H9 (cell line): ENCODE data around the gene VPS33A. TPM values are rescaled to one million over a fixed set of nuclear protein-coding genes. Genes with fewer than 3 reads are reported as not detected.

Source experiments
- DNase-seq: peaks from one replicate; pipeline ENCODE4 v3.0.0-alpha.2; 2017
- H2AFZ ChIP-seq: one replicate; pipeline ENCODE4 v1.6.1; 2013; ENCODE audit warnings: mild to moderate bottlenecking, low read length, control low read depth, moderate library complexity
- H2AK5ac ChIP-seq: 2 replicates; pipeline ENCODE4 v1.6.1; 2013; ENCODE audit warnings: low read length, control low read depth, mixed read lengths; ENCODE audit not compliant: insufficient read length
- H2BK120ac ChIP-seq: one replicate; pipeline ENCODE4 v1.6.1; 2013; ENCODE audit warnings: low read depth, mild to moderate bottlenecking, low read length, control low read depth, inconsistent platforms; ENCODE audit not compliant: poor library complexity, severe bottlenecking
- H2BK12ac ChIP-seq: 2 replicates; pipeline ENCODE4 v1.6.1; 2013; ENCODE audit warnings: low read length, control low read depth, mixed read lengths, low read depth; ENCODE audit not compliant: insufficient read length
- H2BK15ac ChIP-seq: 2 replicates; pipeline ENCODE4 v1.6.1; 2013; ENCODE audit warnings: low read depth, low read length, control low read depth
- H2BK20ac ChIP-seq: one replicate; pipeline ENCODE4 v1.6.1; 2013; ENCODE audit warnings: low read depth, mild to moderate bottlenecking, low read length, control low read depth, inconsistent platforms; ENCODE audit not compliant: poor library complexity, severe bottlenecking
- H2BK5ac ChIP-seq: 2 replicates; pipeline ENCODE4 v1.6.1; 2013; ENCODE audit warnings: low read length, control low read depth, mixed read lengths; ENCODE audit not compliant: insufficient read length
- H3K14ac ChIP-seq: 2 replicates; pipeline ENCODE4 v1.6.1; 2013; ENCODE audit warnings: low read length, control low read depth; ENCODE audit not compliant: insufficient read depth
- H3K18ac ChIP-seq: 2 replicates; pipeline ENCODE4 v1.6.1; 2013; ENCODE audit warnings: low read depth, mild to moderate bottlenecking, mixed read lengths, low read length, control low read depth; ENCODE audit not compliant: insufficient read length
- H3K23ac ChIP-seq: 2 replicates; pipeline ENCODE4 v1.6.1; 2013; ENCODE audit warnings: low read length, control low read depth, mixed read lengths, low read depth; ENCODE audit not compliant: insufficient read length
- H3K23me2 ChIP-seq: 2 replicates; pipeline ENCODE4 v1.6.1; 2013; ENCODE audit warnings: low read depth, mild to moderate bottlenecking, mixed read lengths, low read length, control low read depth; ENCODE audit not compliant: insufficient read length, poor library complexity, severe bottlenecking
- H3K27ac ChIP-seq: 2 replicates; pipeline ENCODE4 v1.5.1; 2013; ENCODE audit warnings: low read length, control low read depth, mixed read lengths, low read depth; ENCODE audit not compliant: insufficient read length
- H3K27me3 ChIP-seq: 2 replicates; pipeline ENCODE4 v1.6.1; 2013; ENCODE audit warnings: low read length, control low read depth, inconsistent platforms; ENCODE audit not compliant: insufficient read depth
- H3K4ac ChIP-seq: 2 replicates; pipeline ENCODE4 v1.6.1; 2013; ENCODE audit warnings: low read depth, mild to moderate bottlenecking, control low read depth, inconsistent platforms, low read length, moderate library complexity
- H3K4me1 ChIP-seq: 2 replicates; pipeline ENCODE4 v1.6.1; 2013; ENCODE audit warnings: low read length, control low read depth, inconsistent platforms; ENCODE audit not compliant: insufficient read depth
- H3K4me2 ChIP-seq: 2 replicates; pipeline ENCODE4 v1.6.1; 2013; ENCODE audit warnings: low read length, control low read depth, mixed read lengths; ENCODE audit not compliant: insufficient read length, insufficient read depth
- H3K56ac ChIP-seq: 2 replicates; pipeline ENCODE4 v1.6.1; 2013; ENCODE audit warnings: low read depth, mild to moderate bottlenecking, mixed read lengths, low read length, control low read depth; ENCODE audit not compliant: insufficient read length
- H3K79me1 ChIP-seq: 2 replicates; pipeline ENCODE4 v1.6.1; 2013; ENCODE audit warnings: low read depth, mild to moderate bottlenecking, moderate library complexity, low read length, control low read depth, inconsistent platforms; ENCODE audit not compliant: insufficient read depth, poor library complexity, severe bottlenecking
- H3K79me2 ChIP-seq: 2 replicates; pipeline ENCODE4 v1.6.1; 2013; ENCODE audit warnings: low read length, control low read depth, inconsistent platforms; ENCODE audit not compliant: insufficient read depth
- H3K9ac ChIP-seq: 2 replicates; pipeline ENCODE4 v1.6.1; 2013; ENCODE audit warnings: low read length, control low read depth, mixed read lengths; ENCODE audit not compliant: insufficient read length; ENCODE audit errors: extremely low read depth
- H3K9me3 ChIP-seq: one replicate; pipeline ENCODE4 v1.6.1; 2013; ENCODE audit warnings: low read depth, low read length, inconsistent platforms; ENCODE audit not compliant: control insufficient read depth
- H3T11ph ChIP-seq: one replicate; pipeline ENCODE4 v1.6.1; 2013; ENCODE audit warnings: mild to moderate bottlenecking, low read length, control low read depth, inconsistent platforms
- H4K20me1 ChIP-seq: one replicate; pipeline ENCODE4 v1.6.1; 2013; ENCODE audit not compliant: control insufficient read depth, insufficient read length, insufficient read depth
- H4K5ac ChIP-seq: 2 replicates; pipeline ENCODE4 v1.6.1; 2013; ENCODE audit warnings: low read depth, mild to moderate bottlenecking, mixed read lengths, low read length, control low read depth; ENCODE audit not compliant: insufficient read length
- H4K8ac ChIP-seq: replicated peaks from 2 replicates; pipeline ENCODE4 v1.6.1; 2013; ENCODE audit warnings: low read length, control low read depth, mixed read lengths, low read depth; ENCODE audit not compliant: insufficient read length
- H4K91ac ChIP-seq: 2 replicates; pipeline ENCODE4 v1.6.1; 2013; ENCODE audit warnings: low read depth, mild to moderate bottlenecking, moderate library complexity, mixed read lengths, low read length, control low read depth; ENCODE audit not compliant: insufficient read length
- H3K27ac Mint-ChIP-seq, 3 experiments: 2 replicates in 2 of 3; 3 replicates in 1 of 3; pipeline ENCODE4 v1.8.0; 2020 to 2021; ENCODE audit warnings: mixed read lengths in 3 of 3, mild to moderate bottlenecking in 1 of 3, moderate library complexity in 1 of 3
- H3K27me3 Mint-ChIP-seq: 2 replicates; pipeline ENCODE4 v1.8.0; 2021; ENCODE audit warnings: low read depth, mild to moderate bottlenecking, moderate library complexity, mixed read lengths
- H3K36me3 Mint-ChIP-seq, 3 experiments: 2 replicates in 2 of 3; 3 replicates in 1 of 3; pipeline ENCODE4 v1.8.0; 2020 to 2021; ENCODE audit warnings: low read depth in 3 of 3, mixed read lengths in 3 of 3; ENCODE audit not compliant: insufficient read depth in 1 of 3
- H3K4me1 Mint-ChIP-seq, 2 experiments: 2 replicates each; pipeline ENCODE4 v1.8.0; 2020; ENCODE audit warnings: mixed read lengths in 2 of 2
- H3K4me3 Mint-ChIP-seq, 2 experiments: 2 replicates in 1 of 2; 3 replicates in 1 of 2; pipeline ENCODE4 v1.8.0; 2020 to 2021; ENCODE audit warnings: mild to moderate bottlenecking in 2 of 2, mixed read lengths in 2 of 2, moderate library complexity in 1 of 2
- H3K9me3 Mint-ChIP-seq, 2 experiments: 2 replicates in 1 of 2; 3 replicates in 1 of 2; pipeline ENCODE4 v1.8.0; 2020; ENCODE audit warnings: mild to moderate bottlenecking in 2 of 2, mixed read lengths in 2 of 2, moderate library complexity in 1 of 2
- WGBS: extraction: QIAGEN DNeasy Blood & Tissue Kit; methylation state at CpG from one replicate; pipeline ENCODE4 v1.1.7; 2013; ENCODE audit warnings: missing lambda C conversion rate, low lambda C conversion rate, mixed read lengths; ENCODE audit not compliant: insufficient read length; ENCODE audit errors: extremely low coverage; 5-methylcytosine and 5-hydroxymethylcytosine counted together
- total RNA-seq: library from RNA; stranded (reverse); gene quantifications from 2 replicates; pipeline ENCODE4 v1.2.1, GENCODE V29; 2021
- TF ChIP-seq, protein P1 (sequence below): fragments of 200-600 bp; sonication (generic); conservative IDR thresholded peaks from 3 replicates; pipeline ENCODE4 v1.8.0; 2021; ENCODE audit warnings: antibody characterized with exemption, mild to moderate bottlenecking

VPS33A gene
- total RNA-seq, 1 experiment from 2014 or later = 45.9 TPM

DNA sequence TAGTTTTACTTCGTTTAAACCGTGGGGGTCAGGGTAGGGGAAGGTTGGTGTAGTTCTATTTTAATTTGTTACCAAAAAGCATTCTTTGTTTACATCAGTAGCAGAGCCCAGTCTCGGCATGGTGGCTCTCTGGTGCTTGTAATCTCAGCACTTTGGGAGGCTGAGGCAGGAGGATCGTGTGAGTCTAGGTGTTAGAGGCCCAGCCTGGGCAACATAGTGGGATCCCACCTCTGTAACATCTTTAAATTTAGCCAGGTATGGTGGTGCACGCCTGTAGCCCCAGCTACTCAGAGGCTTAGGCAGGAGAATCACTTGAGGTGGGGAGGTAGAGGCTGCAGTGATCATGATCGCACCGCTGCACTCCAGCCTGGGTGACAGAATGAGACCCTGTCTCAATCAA, 81.2 kb downstream of the VPS33A start:
- Histone ChIP-seq H4K20me1 (peaks cover 3% of the 10 kb centered on the region), H2BK20ac (no peak overlapping the region), H3K79me2 (no peaks in the 10 kb centered on the region), H3K4me1 (no peaks in the 10 kb centered on the region), H4K8ac (no peak overlapping the region), H3K23me2 (no peaks in the 10 kb centered on the region), H2BK12ac (no peak overlapping the region), H3K4ac (no peak overlapping the region), H4K5ac (no peak overlapping the region), H3K56ac (no peak overlapping the region), H3K14ac (no peak overlapping the region), H2BK15ac (no peak overlapping the region), H3T11ph (no peak overlapping the region), H3K9ac (no peak overlapping the region), H2AK5ac (no peak overlapping the region), H3K18ac (no peak overlapping the region), H2AFZ (no peak overlapping the region), H2BK5ac (no peak overlapping the region), H3K23ac (no peak overlapping the region), H3K9me3 (no peaks in the 10 kb centered on the region), H3K27ac (no peak overlapping the region), H2BK120ac (no peak overlapping the region), H3K4me2 (no peak overlapping the region), H3K79me1 (no peaks in the 10 kb centered on the region), H4K91ac (no peak overlapping the region), H3K27me3 (no peaks in the 10 kb centered on the region)
- Mint-ChIP-seq H3K27me3 (peaks cover 28% of the 10 kb centered on the region), H3K36me3 (no peaks in the 10 kb centered on the region; a peak in 1 of 7 replicates), H3K4me3 (no peak overlapping the region; a peak in 1 of 5 replicates), H3K27ac (no peak overlapping the region), H3K4me1 (peaks cover 3 to 8% of the 10 kb centered on the region in 2 experiments; a peak in 2 of 4 replicates), H3K9me3 (no peaks in the 10 kb centered on the region; a peak in 1 of 5 replicates)
- WGBS = no CpG with 5 or more reads among the region's 7 CpGs
- no peak for DNase-seq
- TF ChIP-seq, protein P1, sequence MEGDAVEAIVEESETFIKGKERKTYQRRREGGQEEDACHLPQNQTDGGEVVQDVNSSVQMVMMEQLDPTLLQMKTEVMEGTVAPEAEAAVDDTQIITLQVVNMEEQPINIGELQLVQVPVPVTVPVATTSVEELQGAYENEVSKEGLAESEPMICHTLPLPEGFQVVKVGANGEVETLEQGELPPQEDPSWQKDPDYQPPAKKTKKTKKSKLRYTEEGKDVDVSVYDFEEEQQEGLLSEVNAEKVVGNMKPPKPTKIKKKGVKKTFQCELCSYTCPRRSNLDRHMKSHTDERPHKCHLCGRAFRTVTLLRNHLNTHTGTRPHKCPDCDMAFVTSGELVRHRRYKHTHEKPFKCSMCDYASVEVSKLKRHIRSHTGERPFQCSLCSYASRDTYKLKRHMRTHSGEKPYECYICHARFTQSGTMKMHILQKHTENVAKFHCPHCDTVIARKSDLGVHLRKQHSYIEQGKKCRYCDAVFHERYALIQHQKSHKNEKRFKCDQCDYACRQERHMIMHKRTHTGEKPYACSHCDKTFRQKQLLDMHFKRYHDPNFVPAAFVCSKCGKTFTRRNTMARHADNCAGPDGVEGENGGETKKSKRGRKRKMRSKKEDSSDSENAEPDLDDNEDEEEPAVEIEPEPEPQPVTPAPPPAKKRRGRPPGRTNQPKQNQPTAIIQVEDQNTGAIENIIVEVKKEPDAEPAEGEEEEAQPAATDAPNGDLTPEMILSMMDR = no peak
